Brain microvascular endothelial cell (primary cell): Measurements from ENCODE around the gene LINC01488.

Source experiments
- DNase-seq: peaks from one replicate; pipeline ENCODE4 v3.0.0-alpha.2; 2020
- H3K27ac ChIP-seq: fragments of 250-450 bp; sonication (Bioruptor Pico); 2 replicates; pipeline ENCODE4 v1.5.1; 2020; ENCODE audit warnings: mild to moderate bottlenecking, moderate library complexity
- H3K27me3 ChIP-seq: fragments of 250-450 bp; sonication (Bioruptor Pico); replicated peaks from 2 replicates; pipeline ENCODE4 v1.5.1; 2020; ENCODE audit warnings: mild to moderate bottlenecking
- H3K36me3 ChIP-seq: fragments of 250-450 bp; sonication (Bioruptor Pico); replicated peaks from 2 replicates; pipeline ENCODE4 v1.5.1; 2020; ENCODE audit warnings: mild to moderate bottlenecking
- H3K4me3 ChIP-seq: 2 replicates; pipeline ENCODE4 v1.5.1; 2011; ENCODE audit warnings: low read depth, mild to moderate bottlenecking, control low read depth, low read length, moderate library complexity
- CTCF ChIP-seq: IDR thresholded peaks from 2 replicates; pipeline ENCODE4 v1.5.1; 2011; ENCODE audit warnings: low read depth, mild to moderate bottlenecking, moderate library complexity, low read length, control low read depth, inconsistent platforms; ENCODE audit errors: missing control alignments
- in situ Hi-C: cut with HindIII; loops from 2 replicates; pipeline ENCODE4 v1.10.0; 2017; ENCODE audit warnings: low sequenced_read_pairs, low pct_ligation_motif_present

LINC01488 gene

GRCh38 chr11:69541001-69541285 is 59.5 kb downstream of the LINC01488 start:
- in situ Hi-C loops, result no loop called here
- no peak for TF ChIP-seq CTCF
- H3K27me3 ChIP-seq, result no peaks in the 10 kb centered on the region
- no peak overlapping the region for H3K27ac ChIP-seq
- no peak overlapping the region for H3K4me3 ChIP-seq
- no peaks in the 10 kb centered on the region for H3K36me3 ChIP-seq
- DNase-seq, result no peak

- DNase-seq, result no peak
- Histone ChIP-seq H3K27ac (no peak overlapping the region), H3K36me3 (no peaks in the 10 kb centered on the region), H3K27me3 (no peaks in the 10 kb centered on the region), H3K4me3 (no peak overlapping the region)
- no peak for TF ChIP-seq CTCF
- in situ Hi-C loops, result no loop called here
These were observed 60.2 kb downstream of the LINC01488 start for GRCh38 chr11:69541501-69542313.

GRCh38 chr11:69542314-69543168 is 61.1 kb downstream of the LINC01488 start:
- no peak for DNase-seq
- Histone ChIP-seq H3K27ac (no peak overlapping the region), H3K4me3 (no peak overlapping the region), H3K36me3 (no peaks in the 10 kb centered on the region), H3K27me3 (no peaks in the 10 kb centered on the region)
- TF ChIP-seq CTCF, result no peak
- in situ Hi-C loops, result no loop called here
